ENCODE measurements around the gene CD68.
"Not testable (repeated sequence)": the region's sequence is repeated elsewhere in the genome, so short reads cannot be mapped to it uniquely, and the experiment has no call there.

CD68 gene

DNA sequence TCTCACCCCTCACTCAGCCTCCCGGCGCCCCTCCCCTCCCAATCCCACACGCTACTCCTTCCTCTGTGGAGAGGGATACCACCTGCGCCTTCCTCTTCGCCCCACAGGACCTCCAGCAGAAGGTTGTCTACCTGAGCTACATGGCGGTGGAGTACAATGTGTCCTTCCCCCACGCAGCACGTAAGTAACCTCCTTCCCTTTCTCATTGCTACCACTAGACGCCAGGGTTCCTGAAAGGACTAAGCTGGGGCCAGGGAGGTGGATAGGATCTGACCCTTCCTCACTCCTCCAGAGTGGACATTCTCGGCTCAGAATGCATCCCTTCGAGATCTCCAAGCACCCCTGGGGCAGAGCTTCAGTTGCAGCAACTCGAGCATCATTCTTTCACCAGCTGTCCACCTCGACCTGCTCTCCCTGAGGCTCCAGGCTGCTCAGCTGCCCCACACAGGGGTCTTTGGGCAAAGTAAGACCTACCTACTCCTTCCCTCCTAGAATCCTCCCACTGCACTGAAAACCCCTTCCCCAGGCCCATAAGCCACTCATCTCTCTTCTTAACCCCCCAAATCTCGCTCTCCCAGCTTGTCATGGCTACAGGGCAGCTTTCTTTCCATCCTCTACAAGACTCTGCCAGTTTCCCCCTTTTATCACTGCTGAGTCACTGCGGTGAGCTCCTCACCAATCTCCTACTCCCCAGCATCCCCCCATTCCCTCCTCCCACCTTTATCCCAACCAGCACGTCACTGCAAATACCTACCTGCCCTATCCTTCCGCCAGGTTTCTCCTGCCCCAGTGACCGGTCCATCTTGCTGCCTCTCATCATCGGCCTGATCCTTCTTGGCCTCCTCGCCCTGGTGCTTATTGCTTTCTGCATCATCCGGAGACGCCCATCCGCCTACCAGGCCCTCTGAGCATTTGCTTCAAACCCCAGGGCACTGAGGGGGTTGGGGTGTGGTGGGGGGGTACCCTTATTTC is 1.5 kb downstream of the CD68 start:
- DNase-seq: no peak

DNA sequence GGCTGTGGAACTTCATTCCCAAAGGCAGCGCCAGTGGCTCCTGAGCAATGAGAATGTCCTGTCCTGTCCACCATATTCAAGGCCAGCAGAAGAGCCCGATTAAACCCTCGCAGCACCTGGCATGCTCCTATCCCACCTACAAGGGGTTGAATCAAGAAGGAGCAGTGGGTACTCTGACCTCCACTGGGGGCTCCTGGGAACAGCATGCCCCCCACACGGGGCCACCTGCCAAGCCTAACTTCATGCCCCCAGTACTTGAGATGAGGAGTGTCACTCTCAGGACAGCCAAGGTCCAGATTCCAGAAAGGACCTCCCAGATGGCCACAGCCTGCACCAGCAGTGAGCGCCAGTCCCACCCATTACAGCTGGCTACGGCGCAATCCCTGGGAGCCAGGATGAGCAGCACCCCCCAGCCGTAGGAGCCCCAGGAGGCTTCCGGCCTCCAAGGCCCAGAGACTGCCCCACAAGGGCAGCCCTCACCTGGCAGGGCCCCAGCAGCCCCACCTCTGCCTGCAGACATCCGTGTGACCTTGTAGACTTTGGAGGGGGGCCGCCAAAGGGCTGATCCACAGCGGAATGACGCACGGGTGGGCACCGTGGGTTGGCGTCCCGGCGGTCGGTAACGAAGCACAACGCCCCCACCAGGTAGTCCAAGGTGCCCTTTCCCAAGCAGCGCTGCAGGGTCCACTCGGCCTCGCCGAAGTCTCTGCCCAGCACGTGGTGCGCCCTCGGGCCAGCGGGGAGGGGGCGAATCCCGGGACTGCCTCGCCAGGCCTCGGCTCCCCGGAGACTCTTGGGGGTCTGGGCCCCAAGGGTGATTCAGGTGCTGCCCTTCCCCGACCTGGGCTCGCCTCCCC is 3.2 kb downstream of the CD68 start:
- no peak for DNase-seq

DNA sequence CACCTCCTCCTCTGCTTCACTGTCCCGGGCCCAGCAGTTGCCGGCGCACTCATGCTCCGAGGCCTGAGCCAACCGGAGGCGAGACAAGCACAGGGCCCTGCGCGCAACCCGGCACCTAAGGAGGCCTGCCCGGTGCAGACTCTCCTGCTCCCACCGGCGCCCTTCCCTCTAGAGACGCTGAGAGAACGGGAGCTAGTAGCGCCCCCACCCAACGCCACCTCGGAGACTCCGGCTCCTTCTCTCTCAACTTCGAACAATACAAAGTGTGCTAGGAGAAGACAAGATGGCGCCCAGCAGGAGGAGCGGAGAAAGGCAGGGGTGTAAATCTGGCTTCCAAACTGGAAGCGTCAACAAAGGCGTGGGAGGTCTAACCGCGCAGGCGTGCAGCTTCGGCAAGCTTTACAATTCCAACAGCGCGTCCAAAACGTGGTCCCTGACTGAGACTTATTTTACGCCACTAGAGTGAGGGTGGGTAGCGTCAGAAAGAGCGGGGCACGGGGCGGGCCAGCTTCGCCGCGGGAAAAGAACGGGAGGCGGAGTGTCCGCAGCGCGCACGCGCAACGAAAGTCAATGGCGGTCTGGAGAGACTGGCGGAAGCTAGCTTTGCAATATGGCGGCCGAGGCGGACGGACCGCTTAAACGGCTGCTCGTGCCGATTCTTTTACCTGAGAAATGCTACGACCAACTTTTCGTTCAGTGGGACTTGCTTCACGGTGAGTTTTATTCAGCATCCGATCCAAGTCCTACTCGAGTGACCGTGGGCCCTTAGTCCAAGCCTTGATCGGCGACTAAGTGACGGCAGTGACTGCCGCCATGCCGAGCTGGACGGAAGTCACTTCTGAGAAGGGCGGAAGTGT is 4.0 kb downstream of the CD68 start, which contains the start of gene MPDU1:
MPDU1 (plus strand) TSS at position 600 of the 857 bp plus-strand sequence; CDS start at position 611, 11 bp downstream.
- DNase-seq: peak; percentile 98

DNA sequence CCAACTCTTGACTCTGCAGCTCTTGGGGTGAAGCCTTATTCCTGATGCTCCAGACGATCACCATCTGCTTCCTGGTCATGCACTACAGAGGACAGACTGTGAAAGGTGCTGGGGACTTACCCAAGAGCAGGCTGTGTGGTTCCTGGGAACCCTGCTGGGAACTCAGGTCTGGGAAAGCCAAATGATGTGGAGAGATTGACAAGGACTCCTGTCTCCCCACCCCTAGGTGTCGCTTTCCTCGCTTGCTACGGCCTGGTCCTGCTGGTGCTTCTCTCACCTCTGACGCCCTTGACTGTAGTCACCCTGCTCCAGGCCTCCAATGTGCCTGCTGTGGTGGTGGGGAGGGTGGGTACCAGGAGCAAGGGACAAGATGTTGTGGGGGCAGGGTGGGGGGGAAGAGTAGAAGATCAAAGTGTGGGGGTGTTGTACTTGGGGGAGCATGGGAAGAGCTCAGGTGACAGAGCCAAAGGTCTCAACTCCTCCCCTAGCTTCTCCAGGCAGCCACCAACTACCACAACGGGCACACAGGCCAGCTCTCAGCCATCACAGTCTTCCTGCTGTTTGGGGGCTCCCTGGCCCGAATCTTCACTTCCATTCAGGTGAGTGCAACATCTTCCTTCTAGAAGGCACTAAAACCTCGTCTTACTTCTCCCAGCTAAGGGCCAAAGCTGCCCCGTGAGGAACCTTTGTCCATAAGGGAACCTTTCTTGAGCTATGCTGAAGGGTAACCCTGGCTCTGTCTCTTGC is 7.4 kb downstream of the CD68 start:
- peak; percentile 52 for DNase-seq

DNA sequence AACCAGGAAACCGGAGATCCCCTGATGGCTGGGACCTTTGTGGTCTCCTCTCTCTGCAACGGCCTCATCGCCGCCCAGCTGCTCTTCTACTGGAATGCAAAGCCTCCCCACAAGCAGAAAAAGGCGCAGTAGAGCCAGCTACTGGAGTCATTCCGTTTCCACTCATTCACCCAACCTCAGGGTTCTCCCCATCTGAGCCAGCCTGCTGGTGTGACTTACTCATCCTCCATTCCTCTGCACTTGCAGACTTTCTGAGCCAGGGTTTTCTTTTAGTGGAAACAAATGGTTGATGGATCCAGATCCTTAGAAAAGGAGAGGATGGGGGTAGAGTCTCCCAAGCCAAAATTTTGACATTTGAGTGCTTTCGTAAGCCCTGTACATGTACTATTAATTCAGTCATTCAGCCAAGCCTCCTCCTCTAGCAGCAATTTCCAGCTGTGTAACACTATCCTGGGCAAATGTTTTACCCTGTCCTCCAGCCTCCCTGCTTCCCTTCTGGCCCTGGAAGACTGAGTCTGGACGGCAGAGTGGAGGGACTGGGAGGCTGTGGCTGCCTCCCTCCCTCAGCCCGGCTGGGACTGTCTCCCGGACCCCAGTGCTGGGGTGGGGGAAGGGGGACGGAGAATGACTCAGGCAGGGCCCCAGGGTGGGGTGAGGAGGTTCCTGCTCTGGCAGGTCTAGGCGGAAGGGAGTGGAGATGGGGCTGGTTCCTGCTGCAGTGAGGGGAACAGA is 8.1 kb downstream of the CD68 start:
- no peak for DNase-seq

DNA sequence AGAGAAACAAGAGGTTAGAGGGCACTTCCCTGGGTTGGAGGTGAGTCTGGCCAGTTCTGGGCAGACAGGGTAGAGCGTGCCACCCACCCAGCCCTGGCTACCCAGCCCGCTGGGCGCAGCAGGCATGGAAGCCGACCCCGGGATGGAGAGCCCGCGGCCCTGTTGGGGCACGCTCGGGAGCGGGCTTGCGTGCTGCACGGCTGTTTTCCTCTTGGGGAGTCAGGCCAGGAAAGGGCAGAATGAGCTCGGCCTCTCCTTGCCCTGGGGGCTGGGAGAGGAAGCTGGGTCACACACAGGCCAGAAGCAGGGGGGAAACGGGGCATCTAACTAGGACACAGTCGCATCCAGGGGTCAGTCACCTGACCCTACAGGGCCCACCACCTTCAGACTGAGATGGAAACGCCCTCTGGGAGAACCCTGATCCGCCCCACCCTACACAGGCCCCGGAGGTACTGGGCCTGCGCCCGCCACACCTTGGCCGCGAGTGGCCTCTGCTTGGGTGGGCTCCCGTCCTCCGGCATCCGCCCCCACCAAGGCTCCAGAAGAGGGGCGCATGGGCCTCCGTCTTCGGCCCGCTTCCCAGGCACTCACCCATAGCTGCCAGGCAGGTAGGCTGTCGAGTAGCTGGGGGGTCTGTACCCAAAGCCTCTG is 9.2 kb downstream of the CD68 start:
- no peak for DNase-seq

DNA sequence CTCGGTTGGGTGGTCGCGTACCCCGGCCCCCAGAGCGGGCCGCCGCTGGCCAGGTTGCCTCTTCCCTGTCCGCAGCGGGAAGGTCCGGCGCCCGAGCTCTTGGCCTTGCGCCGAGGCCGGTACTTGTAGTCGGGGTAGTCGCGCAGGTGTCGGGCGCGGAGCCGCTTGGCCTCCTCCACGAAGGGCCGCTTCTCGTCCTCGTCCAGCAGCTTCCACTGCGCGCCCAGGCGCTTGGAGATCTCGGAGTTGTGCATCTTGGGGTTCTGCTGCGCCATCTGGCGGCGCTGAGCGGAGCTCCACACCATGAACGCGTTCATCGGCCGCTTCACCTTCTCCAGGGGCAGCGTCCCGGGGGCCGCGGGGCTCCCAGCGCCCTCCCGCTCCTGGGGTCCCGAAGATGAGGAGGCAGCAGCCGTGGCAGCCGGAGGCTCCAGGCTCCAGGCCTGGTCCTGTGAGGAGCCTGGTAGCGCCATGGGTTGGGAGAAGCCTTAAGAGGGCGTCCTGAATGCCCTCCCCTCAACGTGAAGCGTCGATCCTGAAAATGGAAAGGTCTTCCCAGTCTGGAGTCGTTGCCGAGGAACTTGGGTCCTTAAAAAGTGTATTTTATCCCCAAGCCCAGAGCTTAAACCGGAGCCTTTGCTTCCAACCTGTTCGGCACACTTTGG is 9.9 kb downstream of the CD68 start:
- no peak for DNase-seq

DNA sequence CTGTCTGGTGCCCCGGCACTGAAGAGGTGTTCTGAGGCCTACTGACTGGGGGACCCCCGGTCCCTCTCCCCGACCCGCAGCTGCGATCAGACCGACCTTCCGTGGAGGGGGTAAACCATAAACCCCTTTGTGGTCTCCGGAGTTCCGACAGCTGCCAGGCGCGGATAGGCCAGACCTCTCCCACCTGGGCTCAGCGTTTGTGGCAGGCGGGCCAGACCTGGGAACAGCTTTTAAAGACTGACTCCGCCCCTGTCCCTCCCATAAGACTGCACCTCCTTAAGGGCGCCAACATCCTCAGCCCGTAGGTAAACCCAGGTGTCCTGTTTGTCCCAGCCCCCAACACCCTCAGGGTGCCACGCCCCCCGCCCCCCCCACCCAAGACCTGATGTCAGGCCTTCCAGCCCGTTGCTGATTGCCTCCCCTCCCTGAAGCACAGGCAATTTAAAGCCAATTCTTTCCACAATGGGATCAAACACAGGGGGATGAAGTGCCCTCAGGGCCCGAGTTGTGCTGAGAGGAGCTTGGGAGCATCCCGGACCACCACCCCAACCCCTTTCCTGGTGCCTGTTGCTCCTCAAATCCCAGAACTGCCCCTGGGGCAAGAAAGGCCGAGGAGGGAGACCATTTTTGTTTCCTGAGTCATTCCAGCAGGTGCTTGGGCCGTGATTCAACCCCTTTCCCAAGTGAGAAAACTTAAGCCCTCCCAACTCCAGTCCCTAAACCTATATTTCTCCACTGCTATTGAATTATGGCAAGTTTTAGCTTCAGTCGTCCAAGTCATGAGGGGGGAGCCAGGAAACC is 10.7 kb downstream of the CD68 start, which contains the start of gene SOX15:
SOX15 (minus strand) TSS at position 204 of the 801 bp plus-strand sequence. CDS start 418 bp downstream, outside the sequence.
- DNase-seq: no peak

DNA sequence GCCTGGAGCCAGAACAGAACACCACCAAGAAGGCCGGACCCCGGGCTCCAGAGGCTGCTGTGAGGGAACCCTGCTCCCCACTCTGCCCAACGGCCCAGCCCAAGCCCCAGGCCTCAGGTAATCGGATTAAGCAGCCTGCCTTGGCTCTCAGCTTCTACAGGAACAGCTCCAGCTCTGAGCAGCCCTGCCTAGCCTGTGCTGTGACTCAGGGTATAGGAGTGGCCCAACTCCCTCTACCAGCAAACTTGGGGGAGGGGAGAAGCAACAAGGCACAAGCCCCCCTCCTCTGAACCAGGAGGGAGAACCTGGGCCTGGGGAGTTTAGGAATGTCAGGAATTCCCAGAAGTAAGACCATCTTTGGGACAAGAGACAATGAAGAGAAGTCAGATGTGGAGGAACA is 11.3 kb downstream of the CD68 start:
- no peak for DNase-seq

DNA sequence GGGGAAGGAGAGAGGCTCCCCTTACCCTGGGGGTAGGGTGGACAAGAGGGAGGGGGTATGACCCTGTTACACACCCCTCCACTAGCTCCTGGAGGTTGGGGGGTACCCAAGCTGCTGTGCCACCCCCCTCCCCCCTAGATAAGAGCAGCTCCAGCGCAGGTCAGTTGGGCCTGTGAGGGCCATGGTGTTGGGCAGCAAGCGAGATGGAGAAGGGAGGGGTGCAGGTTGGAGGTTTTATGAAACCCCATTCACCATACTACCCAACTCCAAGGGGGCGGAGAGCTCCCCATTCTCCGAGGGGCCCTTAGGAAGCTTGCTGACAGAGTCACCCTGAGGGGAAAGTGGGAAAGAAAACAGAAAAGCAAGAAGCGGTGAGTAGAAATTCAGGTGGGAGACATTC is 12.2 kb downstream of the CD68 start:
- no peak for DNase-seq

DNA sequence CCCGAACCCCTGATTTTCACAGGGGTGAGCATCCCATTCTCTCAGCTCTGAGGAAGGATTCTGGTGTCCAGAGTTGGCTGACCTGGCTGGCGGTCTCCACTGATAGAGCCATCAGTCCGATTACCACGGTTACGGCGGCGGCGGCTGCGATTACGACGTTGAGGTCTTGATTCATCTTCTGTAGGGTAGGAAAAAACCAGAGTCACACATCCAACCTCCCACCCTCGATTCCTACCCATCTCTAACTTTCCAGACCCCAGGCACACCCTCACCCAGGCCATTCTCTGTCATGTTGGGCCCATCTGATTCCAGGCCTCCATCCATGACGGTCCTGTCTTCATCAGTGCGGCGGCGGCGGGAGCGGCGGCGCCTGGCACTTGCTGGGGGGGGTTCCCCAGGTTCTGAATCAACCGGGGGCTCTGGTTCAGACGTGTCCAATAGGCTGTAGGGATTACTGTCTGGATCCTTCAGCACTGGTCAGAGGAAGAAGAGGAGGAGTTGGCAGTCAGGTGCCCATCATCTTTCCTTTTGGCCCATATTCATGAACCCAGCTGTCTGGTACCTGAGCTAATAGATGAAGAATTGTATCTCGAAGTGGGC is 13.1 kb downstream of the CD68 start:
- DNase-seq: no peak

DNA sequence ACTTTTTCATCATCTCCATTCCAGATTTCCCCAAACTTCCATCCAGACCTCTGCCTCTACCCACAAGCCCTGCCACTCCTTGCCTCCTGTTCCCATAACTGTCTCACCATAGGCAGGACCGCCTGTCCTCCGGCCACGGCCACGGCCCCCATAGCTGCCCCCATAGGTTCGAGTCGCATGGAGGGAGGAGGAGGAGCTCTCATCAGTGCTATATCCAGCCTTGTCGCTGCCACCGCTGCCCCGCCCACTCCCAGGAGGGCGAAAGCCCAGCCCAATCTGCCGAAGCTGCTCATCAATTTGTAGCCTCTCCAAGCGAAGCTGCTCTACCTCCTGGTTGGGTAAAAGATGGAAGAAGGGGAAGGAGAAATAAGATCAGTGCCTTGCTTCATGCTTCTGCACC is 13.9 kb downstream of the CD68 start:
- DNase-seq: no peak

DNA sequence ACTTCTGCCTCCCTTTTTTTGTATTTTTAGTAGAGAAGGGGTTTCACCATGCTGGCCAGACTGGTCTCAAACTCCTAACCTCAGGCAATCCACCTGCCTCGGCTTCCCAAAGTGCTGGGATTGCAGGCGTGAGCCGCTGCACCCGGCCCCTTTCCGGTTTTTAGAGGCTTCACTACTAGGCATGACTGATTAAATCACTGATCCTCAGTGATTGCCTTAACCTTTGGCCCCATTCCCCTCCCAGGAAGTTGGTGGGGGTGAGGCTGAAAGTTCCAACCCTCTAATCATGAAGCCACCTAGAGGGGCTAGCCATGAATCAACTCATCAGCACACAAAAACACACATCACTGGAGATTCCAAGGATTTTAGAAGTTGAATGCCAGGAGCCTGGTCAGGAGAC is 18.1 kb downstream of the CD68 start:
- not testable (repeated sequence) for DNase-seq

DNA sequence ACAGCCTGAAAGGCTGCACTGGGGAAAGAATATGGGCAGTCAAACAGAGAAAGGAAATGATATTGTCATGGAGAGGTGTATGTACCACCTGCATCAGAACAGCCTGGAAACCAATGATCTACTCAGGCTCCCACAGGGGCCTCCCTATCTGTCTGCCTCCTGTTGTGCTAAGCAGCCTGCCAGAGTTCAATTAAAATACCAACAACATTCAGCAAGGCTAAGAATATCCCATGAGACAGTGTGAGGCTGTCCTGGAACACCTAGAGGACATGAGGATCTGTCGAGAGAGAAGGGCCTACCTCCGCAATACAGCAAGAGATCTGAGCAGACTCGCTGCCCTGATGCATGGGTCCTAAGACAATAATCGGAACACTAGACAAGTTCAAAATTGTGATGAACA is 26.8 kb downstream of the CD68 start:
- no peak for DNase-seq

DNA sequence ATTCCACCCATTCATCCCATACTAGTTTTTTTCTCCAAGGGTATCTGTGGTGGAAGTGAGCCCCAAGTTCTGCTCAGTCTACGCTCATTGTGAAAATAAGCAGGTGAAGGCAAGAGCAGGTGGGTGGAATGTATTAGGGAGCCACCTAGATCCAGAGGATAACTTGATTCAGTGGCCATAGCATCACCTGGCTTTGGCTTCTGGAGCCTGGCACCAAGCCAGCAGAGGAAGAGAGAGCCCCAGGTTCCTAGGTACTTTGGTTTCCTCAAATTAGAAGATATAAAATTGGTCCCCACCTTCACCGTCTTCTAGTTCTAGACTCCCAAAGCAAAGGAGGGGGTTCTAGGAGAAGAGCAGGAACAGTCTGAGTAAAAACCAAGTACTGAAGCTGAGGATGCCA is 31.2 kb downstream of the CD68 start:
- peak; percentile 4 for DNase-seq

DNA sequence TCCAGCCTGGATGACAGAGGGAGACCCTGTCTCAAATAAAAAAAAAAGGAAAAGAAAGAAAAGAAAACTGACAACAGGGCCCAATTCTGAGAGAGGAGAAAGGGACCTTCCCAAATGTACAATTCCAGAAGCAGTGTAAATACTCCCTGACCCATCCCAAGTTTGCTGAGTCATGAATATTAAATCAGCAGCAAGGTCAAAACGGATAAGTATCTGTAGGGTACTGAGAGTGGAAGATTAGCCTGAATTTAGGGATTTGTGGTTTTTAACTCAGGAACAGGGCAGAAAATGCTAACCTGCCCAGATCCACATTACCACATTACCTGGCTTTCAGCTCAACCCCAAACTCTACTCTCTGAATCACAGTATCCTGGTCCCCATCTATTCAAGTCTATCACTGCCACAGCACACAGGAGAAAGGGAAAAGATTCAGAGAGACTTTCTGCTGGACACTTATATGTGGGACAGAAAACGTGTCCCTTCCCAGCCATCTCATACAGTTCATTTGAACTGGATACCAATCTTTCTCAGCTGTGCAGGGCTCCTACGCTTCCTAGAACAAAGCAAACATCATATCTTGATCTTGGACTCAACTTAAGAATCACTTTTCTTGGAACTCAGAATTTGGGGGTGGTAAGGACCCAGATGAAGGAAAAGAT is 32.3 kb downstream of the CD68 start:
- DNase-seq: no peak

DNA sequence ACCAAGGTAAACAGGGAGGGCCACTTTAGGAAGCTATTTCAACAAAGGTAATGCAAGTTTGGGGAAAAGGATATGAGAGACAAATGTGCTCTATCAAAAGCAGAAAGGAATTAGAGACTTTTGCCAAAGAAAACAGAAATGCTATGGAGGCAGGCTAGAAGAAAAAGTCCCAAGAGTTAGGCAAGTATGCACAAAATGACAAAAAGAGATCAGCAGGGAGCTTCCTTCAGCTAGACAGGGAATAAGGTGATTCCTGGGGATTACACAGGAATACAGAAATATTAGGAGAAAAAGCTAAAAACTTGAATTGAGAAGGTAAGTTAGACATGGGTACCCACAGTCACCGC is 32.8 kb downstream of the CD68 start:
- no peak for DNase-seq

DNA sequence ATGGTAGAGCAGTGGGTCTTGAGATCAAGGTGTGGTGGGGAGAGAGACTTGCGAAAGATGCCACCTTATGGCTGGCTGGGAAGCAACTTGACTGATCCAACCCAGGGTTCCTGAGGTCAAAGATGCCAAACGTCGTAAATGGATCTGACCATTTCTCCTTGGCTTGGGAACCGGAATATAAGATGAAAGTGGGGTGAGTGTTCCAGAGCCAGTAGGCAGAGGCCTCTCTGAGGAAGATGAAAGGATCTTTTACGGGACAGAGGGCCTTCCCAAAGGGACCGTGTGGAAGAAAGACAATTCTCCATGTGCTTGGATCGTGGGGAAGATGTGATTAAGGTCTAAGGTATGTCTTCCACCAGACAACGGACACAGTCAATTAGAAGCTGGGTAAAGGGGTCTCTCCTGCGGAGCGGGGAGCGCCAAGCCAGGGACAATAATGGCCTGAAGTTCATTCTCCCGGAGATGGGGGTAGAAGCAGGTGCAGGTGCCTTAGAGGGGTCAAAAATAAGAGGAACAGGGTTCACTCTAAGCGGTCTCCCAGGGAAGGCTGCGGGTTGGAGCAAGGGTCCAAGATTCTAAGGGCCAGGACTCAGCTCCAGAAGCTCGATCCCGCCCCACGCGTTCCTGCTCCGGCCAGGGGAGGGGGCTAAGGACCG is 34.5 kb downstream of the CD68 start:
- peak; percentile 35 for DNase-seq

Measured in NCI-H510A treated with DMSO at 0.1 percent for 48 hours (cell line).